Small intestine (tissue), 4 donors: ENCODE measurements around the gene GPLD1. TPM values are rescaled to one million over a fixed set of nuclear protein-coding genes. Genes with fewer than 3 reads are reported as not detected.

Source experiments
- polyA plus RNA-seq, 4 donors: library from polyadenylated mRNA; stranded (reverse) in 3 of 4; unstranded in 1 of 4; fragments of 200-250 nt in 3 of 4; fragments of 120-200 nt in 1 of 4; gene quantifications; one replicate each; pipeline versions ENCODE4 v1.2.1 to v1.2.3, GENCODE V29; 2013
- donor health status: healthy with polysubstance abuse.
- donor health status: Bipolar disorder and iron deficiency.
- donor health status: healthy.

Gene GPLD1
- polyA plus RNA-seq, 4 donors, result 0.28 to 1.4 TPM; not detected in 2

Other genes with a start within 250 kb of the GPLD1 start
- gene DCDC2, start 131.5 kb downstream of the GPLD1 start, polyA plus RNA-seq, result 1 to 10 TPM in 1 of 4 donors, under 1 TPM in 1, not detected in 2; 0.49 to 6.9 TPM
- 10 to 100 TPM in 3 of 4 donors, 1 to 10 TPM in 1; 7.0 to 24.4 (median 15.3) TPM for gene MRS2, start 86.6 kb downstream of the GPLD1 start, polyA plus RNA-seq
- gene ALDH5A1, start 5.4 kb upstream of the GPLD1 start, polyA plus RNA-seq, result 10 to 100 TPM in 1 of 4 donors, 1 to 10 TPM in 3; 1.3 to 30.4 (median 4.3) TPM
- gene KIAA0319, start 156.6 kb upstream of the GPLD1 start, polyA plus RNA-seq, result 1 to 10 TPM in 1 of 4 donors, under 1 TPM in 1, not detected in 2; 0.18 to 1.5 TPM
- 100 to 1,000 TPM in 3 of 4 donors, 10 to 100 TPM in 1; 76.2 to 419 (median 293) TPM for gene TDP2, start 177.3 kb upstream of the GPLD1 start, polyA plus RNA-seq
- gene ACOT13, start 177.5 kb upstream of the GPLD1 start, polyA plus RNA-seq, result 10 to 100 TPM; 10.5 to 26.9 (median 16.2) TPM
- 10 to 100 TPM; 34.3 to 83.4 (median 49.5) TPM for gene C6orf62, start 229.6 kb upstream of the GPLD1 start, polyA plus RNA-seq